ENCODE results near the gene MAP6D1. TPM values are rescaled to one million over a fixed set of nuclear protein-coding genes. Genes with fewer than 3 reads are reported as not detected.

The MAP6D1 gene
- total RNA-seq, 1 experiment from 2014 or later: 7.1 TPM

DNA sequence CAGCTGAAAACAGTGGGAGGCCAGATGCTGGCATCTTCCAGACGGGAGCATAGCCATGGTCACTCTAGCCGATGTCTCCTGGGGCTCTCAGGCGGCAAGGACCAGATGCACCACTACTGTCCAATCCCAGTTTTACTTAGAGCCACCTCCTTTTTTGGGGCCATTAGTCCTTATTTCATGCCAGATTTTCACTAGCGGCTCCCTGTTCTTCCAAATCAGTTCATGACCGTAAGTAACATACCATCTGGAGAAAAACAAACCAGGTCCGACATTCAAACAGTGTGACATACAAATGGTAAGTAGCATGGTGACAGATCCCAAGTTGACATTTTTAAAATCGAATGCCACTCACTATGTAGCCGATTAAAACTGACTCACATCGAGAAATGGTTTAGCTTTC, 4.1 kb upstream of the MAP6D1 start:
- Histone ChIP-seq H3K27me3 (ENCODE audit: insufficient read depth, low read length) (no peaks in the 10 kb centered on the region), H3K4me1 (ENCODE audit: insufficient read depth, low read length) (no peaks in the 10 kb centered on the region; the same call in 1 of the 2 replicates), H4K20me1 (ENCODE audit: control insufficient read depth, insufficient read depth, insufficient read length) (no peaks in the 10 kb centered on the region), H2AFZ (ENCODE audit: low read length) (no peak overlapping the region), H4K5ac (ENCODE audit: insufficient read length, low read depth, low read length) (no peak overlapping the region), H3T11ph (ENCODE audit: low read length) (no peak overlapping the region), H2BK5ac (ENCODE audit: insufficient read length, low read length) (no peak overlapping the region), H3K4ac (ENCODE audit: low read depth, low read length) (no peak overlapping the region), H3K9ac (ENCODE audit: extremely low read depth, insufficient read length, low read length) (no peak overlapping the region), H3K4me2 (ENCODE audit: insufficient read depth, insufficient read length, low read length) (no peak overlapping the region), H3K14ac (ENCODE audit: insufficient read depth, low read length) (no peak overlapping the region), H3K56ac (ENCODE audit: insufficient read length, low read depth, low read length) (no peak overlapping the region), H3K23ac (ENCODE audit: insufficient read length, low read depth, low read length) (no peak overlapping the region), H2AK5ac (ENCODE audit: insufficient read length, low read length) (no peak overlapping the region), H3K27ac (ENCODE audit: insufficient read length, low read depth, low read length) (no peak overlapping the region), H3K9me3 (ENCODE audit: control insufficient read depth, low read depth, low read length) (no peaks in the 10 kb centered on the region), H4K91ac (ENCODE audit: insufficient read length, low read depth, low read length) (no peak overlapping the region), H3K23me2 (ENCODE audit: insufficient read length, low read depth, low read length, poor library complexity, severe bottlenecking) (peaks cover 6% of the 10 kb centered on the region), H2BK120ac (ENCODE audit: low read depth, low read length, poor library complexity, severe bottlenecking) (no peak overlapping the region), H3K79me1 (ENCODE audit: insufficient read depth, low read depth, low read length, poor library complexity, severe bottlenecking) (no peaks in the 10 kb centered on the region), H4K8ac (replicated peaks; ENCODE audit: insufficient read length, low read depth, low read length) (no peak overlapping the region), H2BK20ac (ENCODE audit: low read depth, low read length, poor library complexity, severe bottlenecking) (no peak overlapping the region), H3K18ac (ENCODE audit: insufficient read length, low read depth, low read length) (no peak overlapping the region), H3K79me2 (ENCODE audit: insufficient read depth, low read length) (no peaks in the 10 kb centered on the region), H2BK15ac (ENCODE audit: low read depth, low read length) (no peak overlapping the region), H2BK12ac (ENCODE audit: insufficient read length, low read depth, low read length) (no peak overlapping the region)
- Mint-ChIP-seq H3K4me3 (no peak overlapping the region), H3K4me1 (peaks cover 8 to 11% of the 10 kb centered on the region in 2 experiments), H3K36me3 (ENCODE audit: insufficient read depth in 1 of 3, low read depth in 3 of 3) (peaks cover 6 to 41% (median 40%) of the 10 kb centered on the region in 3 experiments; a peak in 5 of 7 replicates), H3K9me3 (no peaks in the 10 kb centered on the region), H3K27ac (0 out of 7 replicates have a peak overlapping the region, but pooled peaks of 1 of the 3 experiments have one; percentile 28), H3K27me3 (ENCODE audit: low read depth) (no peaks in the 10 kb centered on the region)
- TF ChIP-seq, protein P1, sequence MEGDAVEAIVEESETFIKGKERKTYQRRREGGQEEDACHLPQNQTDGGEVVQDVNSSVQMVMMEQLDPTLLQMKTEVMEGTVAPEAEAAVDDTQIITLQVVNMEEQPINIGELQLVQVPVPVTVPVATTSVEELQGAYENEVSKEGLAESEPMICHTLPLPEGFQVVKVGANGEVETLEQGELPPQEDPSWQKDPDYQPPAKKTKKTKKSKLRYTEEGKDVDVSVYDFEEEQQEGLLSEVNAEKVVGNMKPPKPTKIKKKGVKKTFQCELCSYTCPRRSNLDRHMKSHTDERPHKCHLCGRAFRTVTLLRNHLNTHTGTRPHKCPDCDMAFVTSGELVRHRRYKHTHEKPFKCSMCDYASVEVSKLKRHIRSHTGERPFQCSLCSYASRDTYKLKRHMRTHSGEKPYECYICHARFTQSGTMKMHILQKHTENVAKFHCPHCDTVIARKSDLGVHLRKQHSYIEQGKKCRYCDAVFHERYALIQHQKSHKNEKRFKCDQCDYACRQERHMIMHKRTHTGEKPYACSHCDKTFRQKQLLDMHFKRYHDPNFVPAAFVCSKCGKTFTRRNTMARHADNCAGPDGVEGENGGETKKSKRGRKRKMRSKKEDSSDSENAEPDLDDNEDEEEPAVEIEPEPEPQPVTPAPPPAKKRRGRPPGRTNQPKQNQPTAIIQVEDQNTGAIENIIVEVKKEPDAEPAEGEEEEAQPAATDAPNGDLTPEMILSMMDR (conservative IDR thresholded peaks at IDR 0.05): no peak
- DNase-seq: no peak
- no CpG with 5 or more reads among the region's 9 CpGs for WGBS (ENCODE audit: extremely low coverage, insufficient read length, low lambda C conversion rate)

Data from H9 (cell line).